SH-SY5Y (cell line): ENCODE data around the gene NKX1-2.

Experiments used
- GATA2 ChIP-seq: IDR thresholded peaks from 2 replicates; pipeline ENCODE4 v1.6.1; 2011; ENCODE audit warnings: mild to moderate bottlenecking, low read depth, low read length
- GATA3 ChIP-seq: IDR thresholded peaks from 2 replicates; pipeline ENCODE4 v1.6.1; 2011; ENCODE audit warnings: low read depth, mild to moderate bottlenecking, low read length, moderate library complexity

DNA sequence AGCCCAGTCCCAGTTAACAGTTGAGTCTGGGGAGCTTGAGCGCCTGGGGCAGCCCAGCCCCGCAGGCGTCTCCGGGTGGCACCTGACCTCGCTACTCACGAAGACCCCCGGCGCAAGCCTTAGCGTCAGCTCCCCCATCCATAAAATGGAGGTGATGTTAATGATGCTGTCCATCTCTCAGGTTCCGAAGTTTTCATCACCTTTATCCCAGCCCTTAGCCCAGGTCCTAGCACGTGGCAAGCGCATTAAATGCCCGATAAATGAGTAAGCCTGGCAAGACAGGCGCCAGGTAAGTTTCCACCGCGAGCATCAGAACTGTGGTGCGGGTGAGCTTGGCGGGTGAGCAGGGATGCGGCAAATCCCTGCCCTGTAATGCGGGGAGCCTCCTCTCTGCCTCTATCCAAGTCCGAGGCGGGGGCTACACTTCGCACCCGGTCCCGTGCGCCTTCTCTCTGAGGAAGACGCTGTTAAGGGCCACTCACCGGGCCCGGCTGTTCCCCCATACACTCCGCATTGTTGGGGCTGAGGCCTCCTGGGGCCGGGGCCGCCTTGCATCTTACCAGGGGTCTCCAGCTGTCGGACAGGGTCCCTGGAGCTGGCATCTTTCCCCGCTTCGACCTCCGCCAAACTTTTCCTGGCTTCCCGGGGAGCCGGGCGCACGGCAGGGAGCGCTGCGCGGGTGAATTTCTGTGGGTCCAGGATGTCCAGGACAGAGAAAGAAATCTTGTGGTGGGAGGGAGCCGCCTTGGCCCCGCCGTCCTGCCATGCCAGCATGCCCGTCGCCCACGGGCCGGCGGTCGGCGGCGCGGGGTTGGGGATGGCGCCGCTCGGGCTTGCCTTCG is 444 bp downstream of the NKX1-2 start:
- TF ChIP-seq GATA2 = no peak
- no peak for TF ChIP-seq GATA3
